GM15510 (cell line): Measurements from ENCODE around the gene DGLUCY.
A peak's percentile ranks its signal among the peaks of the same experiment; 100 is the strongest.

Experiments
- POLR2A ChIP-seq: IDR thresholded peaks from 3 replicates; pipeline ENCODE4 v1.6.1; 2011; ENCODE audit warnings: borderline replicate concordance; ENCODE audit not compliant: insufficient read length; ENCODE audit errors: extremely low read depth

DGLUCY gene

DNA sequence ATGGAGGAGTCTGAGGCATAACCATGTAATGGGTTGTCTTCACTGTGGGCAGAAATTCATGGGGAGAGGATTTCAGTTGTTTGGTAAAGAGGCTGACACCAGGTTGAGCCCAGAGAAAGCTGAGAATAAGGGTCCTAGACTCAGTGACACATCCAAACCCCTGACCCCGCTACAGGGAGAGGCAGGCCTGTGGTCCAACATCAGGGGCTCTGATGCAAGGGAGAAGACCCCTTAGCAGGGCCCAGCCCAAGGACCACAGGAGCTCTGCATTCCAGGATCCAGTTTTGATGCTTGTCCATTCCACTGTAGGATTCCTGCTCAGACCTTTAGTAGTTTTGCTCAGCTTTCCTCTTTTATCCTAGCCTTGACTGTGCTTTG, 115.1 kb downstream of the DGLUCY start:
- TF ChIP-seq POLR2A = no peak

DNA sequence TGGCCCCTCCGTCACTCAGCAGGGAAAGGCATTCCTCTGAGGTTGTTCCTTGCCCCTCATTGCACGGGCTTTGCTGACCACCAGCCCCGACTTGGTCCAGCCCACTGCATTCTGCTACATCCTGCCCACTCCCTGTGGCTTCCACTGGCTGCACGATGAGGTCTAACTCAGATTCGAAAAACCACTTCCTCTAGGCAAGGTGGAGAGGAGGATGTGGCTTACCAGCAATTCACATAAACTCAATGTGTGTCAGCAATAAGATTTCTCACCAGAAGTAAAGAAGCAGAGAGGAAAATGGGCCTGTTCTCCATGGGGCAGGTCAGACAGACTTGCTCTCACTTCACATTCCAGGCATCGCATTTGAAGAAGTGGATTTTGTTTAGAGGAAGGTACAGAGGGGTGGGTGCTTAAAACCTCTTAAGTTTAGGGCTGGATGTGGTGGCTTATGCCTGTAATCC, 115.9 kb downstream of the DGLUCY start:
- peak; percentile 32 for TF ChIP-seq POLR2A

DNA sequence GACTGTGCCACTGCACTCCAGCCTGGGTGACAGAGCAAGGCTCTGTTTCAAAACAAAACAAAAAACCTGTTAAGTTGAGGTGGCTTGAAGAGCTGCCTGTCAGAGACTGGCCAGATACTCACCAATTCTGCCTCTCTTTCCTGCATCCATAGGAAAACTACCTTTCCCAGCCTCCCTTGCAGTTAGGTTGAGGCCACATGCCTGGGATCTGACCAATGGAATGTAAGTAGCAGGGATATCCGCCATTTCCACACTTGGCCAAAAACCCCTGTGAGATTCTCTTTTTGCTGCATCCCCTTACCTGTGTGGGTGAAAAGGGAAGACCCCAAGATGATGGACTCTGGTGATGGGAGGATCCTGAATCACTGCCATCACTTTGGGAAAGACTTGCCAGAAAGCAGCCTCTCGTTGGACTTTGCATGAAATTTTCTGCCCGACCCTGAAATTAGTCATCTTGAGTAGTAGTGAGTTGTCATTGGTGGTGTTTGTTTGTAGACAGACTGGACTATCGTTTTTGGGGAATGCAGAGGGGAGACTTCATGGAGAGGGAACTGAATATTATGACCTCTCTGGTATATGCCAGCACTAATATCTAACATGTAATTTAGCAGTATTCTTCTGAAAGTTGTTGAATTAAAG, 116.6 kb downstream of the DGLUCY start:
- TF ChIP-seq POLR2A = no peak

DNA sequence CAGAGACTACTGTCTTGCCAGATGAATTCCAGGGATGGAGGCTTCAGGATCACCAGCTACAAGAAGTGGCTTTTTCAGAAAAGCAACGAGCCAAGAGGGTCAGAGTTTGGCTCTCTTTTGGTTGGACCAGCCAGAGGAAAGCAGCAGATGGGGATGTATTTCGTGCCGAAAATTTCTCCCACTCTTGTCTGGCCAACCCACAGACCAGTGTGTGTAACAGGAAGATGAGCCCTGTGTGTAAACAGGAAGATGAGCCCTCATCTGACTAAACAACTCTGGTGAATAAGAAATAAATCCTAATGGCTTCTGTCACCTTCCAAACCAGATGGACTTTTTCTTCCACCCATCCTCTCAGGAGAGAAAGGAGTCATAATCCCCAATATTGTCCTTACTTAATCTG, 117.6 kb downstream of the DGLUCY start:
- TF ChIP-seq POLR2A = no peak

DNA sequence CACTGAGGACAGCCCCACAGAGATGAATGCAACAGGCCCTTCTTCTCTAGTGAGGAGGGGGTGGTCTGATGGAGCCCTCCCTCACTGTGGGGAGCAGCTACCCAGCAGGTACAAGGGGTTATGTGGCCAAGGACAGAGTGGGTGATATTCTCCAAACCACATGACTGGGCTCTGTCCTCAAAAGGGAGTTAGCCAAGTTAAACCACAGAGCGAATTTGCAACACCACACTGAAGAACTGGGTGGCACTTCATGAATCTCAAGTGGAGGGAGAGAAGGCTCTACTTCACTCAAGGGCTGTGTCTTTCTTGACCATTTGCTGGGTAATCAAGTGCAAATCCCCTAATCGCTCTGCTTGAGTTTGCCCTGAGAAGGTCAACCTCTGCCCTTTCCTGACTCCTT, 118.2 kb downstream of the DGLUCY start:
- no peak for TF ChIP-seq POLR2A

DNA sequence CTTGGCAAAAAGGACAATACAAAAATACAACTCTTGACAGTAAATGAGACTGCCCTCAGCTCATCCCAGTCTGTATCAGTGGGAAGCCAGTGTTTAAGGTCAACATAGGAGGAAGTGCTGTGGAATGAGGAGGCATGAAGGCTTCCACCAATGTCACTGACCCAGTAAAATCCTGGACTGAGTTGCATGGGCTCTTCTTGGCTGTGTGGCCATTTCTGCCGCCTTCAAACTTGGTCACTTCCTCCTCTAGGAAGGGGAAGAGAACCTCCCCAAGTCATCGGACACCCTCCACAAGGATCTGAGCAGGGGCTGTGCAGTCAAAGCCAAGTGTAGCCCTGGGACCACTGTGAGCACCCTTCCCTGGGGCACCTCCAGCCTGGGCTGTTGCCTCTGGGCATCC, 118.7 kb downstream of the DGLUCY start:
- no peak for TF ChIP-seq POLR2A

DNA sequence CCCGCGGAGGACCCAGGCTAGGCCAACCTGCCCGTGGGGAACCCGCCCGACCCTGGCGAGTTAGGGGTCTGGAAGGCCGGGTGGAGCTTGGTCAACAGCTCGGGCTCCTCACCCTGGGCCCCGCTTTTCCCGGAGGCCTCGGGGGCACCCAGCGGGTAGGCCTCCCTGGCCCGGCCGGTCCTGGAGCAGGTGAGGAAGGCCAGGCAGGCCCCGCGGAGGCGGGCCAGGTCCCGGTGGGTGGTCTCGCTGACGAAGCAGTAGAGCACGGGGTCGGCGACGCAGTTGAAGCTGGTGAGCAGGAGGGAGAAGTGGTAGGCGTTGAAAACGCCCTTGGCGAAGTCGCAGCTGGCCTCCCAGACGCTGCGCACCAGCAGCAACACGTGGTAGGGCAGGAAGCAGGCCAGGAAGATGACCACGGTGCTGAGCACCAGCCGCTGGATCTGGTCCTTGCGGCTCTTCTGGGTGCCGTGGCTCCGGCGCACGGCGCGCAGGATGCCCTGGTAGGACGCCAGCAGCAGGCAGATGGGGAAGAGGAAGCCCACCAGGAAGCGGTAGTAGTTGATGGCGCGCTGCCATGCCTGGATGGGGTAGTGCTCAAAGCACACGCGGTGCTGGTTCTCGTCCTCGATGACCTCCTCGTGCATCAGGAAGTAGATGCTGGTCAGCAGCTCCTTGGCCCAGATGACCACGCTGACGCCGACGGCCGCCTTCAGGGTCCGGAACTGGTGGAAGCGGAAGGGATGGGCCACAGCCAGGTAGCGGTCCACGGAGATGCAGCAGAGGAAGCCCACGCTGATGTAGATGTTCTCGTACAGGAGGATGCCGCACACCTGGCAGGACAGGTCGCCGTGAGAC, 120.3 kb downstream of the DGLUCY start:
- no peak for TF ChIP-seq POLR2A

DNA sequence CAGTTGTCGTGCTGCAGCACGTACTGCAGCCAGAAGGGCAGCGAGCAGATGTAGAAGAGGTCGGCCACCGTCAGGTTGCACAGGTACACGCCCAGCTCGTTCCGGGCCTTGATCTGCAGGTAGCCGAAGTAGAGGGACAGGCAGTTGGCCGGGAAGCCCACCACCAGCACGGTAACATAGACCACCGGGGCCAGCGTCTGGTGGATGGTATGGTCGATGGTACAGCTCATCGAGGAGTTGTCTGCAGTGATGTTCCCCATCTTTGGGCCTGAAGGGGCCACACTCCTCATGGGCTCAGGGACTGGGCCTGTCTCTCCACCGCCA, 120.9 kb downstream of the DGLUCY start:
- no peak for TF ChIP-seq POLR2A

DNA sequence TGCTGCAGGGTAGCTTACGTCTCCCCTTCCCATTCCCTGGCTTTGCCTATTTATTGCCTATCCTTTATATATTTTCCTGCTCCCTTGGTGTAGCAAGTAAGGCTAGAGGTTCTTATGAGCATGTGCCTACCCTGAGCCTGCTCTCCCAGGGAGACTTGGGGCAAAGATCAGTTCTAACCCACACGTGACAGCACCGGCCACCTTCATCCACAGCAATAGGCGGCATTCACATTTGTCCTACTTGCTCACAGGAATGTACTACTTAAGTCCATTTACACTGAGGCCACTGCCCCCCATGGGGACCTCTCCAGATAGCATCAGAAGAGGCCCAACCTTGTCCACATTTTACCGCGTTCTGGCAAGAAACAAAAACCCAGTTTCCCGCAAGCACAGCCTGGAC, 122.0 kb downstream of the DGLUCY start:
- TF ChIP-seq POLR2A = no peak

DNA sequence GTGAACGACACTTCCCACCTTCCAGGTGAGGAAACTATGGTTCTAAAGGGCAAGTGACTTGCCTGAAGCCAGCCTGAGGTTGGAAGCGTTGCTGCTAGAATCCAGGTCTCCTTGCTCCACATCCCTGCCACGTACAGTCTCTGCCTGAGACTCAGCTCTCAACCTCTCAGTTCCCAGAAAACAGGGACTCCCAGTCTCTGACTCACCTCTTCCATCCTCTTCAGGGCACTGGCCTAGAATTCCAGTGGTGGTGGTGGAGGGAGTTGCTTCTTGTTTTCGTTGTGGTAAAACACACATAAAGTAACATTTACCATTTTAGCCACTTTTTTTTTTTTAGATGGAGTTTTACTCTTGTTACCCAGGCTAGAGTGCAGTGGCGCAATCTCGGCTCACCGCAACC, 123.3 kb downstream of the DGLUCY start:
- TF ChIP-seq POLR2A = no peak

DNA sequence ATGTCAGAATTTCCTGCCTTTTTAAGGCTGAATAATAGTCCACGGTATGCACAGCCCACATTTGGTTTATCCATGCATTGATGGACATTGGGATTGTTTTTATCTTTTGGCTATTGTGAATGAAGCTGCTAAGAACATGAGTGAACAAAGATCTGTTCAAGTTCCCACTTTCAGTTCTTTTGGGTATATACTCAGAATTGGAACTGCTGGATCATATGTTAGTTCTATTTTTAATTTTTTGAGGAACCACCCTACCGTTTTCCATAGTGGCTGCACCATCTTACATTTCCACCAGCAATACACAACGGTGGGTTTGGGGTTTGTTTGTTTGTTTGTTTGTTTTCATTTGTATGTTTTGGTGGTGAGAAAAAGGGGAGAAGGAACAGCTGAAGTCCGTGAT, 124.2 kb downstream of the DGLUCY start:
- no peak for TF ChIP-seq POLR2A

DNA sequence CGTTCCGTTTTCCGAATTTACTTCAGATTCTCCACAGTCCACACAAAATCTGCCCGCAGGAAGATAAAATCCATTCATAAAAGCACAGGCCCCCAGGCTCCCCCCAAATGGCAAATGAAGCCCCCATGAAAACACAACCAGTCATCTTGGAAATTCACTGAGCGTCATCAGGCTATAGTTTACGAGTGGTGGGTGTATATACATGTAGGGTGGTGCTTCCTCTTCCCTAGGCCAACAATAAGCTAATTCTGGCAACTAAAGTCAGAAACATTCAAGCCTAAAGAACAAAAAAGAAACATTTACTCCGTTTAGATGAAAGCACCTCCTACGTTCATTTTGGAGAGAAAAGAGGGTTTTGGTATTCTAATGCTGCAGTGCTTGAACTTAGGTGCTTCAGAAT, 124.8 kb downstream of the DGLUCY start:
- no peak for TF ChIP-seq POLR2A

DNA sequence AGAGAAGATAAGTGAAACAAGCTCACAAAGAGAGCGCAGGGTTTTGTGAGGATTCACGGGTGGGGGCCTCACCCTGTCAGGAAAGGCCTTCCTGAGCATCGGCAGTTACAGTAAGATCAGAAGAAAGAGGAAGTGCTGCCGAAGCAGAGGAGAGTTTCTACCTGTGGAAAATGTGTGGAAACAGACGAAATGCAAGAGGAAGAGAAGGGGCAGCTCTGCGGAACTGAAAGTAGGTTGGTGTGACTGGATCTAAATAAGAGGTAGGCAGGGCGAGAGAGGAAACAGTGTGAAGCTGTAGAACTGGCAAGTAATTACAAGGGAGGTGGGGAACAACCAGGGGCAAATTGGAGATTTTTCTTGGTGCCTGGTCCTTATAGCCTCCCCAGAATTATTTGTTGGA, 128.0 kb downstream of the DGLUCY start:
- no peak for TF ChIP-seq POLR2A

DNA sequence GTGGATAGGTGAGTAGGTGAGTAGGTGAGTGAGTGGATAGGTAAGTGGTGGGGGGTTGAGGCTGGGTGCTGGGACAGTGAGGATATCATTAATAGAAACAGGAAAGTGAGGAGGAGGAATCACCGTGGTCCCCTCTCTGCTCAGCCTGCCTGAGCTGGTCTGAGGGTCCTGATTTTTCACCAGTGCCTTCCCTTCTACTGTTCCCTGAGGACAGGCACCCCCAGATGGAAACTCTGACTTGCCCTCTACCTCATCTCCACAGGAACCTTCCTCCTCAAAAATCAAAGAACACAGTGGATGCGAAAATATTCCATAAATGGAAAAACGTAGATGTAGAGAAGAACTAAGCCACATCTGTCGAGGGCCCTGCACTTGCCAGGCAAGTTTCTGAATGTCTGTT, 128.8 kb downstream of the DGLUCY start:
- TF ChIP-seq POLR2A = no peak

DNA sequence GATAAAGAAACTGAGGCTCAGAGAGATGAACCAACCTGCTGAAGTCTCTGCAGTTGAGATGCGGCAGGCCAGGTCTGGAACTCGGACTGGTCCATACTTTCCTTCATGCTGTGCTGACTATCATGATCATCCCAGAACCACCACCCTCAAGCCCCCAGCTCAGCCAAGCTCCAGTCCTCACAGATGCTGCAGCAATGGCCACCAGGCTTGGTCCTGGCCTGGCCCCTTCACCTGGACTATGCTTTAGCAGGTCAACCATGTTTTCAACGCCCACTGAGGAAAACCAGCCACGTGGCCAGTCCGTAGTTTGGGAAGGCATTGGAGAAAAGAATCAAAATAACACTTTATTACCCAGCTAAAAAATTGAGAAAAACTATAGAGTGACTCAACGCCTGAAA, 129.2 kb downstream of the DGLUCY start:
- no peak for TF ChIP-seq POLR2A

DNA sequence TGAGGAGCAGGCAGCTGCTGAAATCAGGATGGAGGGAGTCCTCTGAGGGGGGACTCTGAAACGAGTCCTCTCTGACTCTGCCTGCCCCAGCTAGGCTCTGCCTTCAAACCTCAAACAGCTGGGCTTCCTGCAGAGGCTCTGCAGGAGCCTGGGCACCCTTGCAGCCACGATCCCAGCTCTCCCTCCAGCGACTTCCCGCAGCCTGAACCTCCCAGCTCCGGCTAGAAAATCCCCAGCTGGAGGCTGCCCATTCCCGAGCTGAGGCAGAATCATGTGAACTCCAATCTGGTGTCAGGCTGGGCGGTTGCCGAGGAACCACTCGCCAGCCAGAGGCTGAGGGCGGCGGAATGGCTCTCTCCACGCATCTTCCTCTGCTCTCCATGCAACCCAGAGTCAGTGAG, 130.6 kb downstream of the DGLUCY start, which contains the start of gene GPR68:
Gene GPR68 (minus strand): TSS at position 204 of the 401 bp plus-strand sequence. CDS start 9,654 bp downstream, outside the sequence.
- no peak for TF ChIP-seq POLR2A
